ENCODE data around the gene CTIF.

CTIF gene

DNA sequence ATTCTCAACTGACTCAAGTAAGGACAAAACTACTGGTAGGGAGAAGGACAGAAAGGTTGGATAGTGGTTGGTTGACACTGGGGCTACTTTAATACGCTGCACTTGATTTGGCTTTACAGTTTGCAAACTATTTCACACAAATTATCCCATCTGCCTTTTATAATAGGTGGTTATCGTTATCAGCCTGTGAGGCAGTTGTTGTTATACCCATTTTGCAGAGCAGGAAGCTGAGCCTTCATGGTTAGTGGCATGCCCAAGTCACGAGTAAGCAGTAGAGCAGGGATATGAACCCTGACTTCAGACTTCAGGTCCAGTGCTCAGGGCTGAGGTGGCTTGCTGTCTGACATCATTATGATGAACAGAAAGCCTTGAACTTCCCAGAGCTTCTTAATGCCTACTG is 5.3 kb downstream of the CTIF start:
- Histone ChIP-seq H4K20me1 (ENCODE audit: low read depth, low read length) (no peaks in the 10 kb centered on the region), H3K36me3 (ENCODE audit: low read length) (no peaks in the 10 kb centered on the region), H2AFZ (ENCODE audit: low read depth, low read length, severe bottlenecking) (no peak overlapping the region), H3K27me3 (ENCODE audit: low read length) (no peaks in the 10 kb centered on the region), H3K27ac (ENCODE audit: low read depth, low read length) (no peak overlapping the region), H3K4me3 (ENCODE audit: insufficient read depth, low read length, poor library complexity, severe bottlenecking) (no peak overlapping the region), H3F3A (ENCODE audit: insufficient read depth) (no peaks in the 10 kb centered on the region), H3K4me2 (ENCODE audit: low read depth, low read length, poor library complexity, severe bottlenecking) (no peak overlapping the region), H3K9me3 (ENCODE audit: insufficient read depth, low read length) (no peaks in the 10 kb centered on the region), H3K79me2 (ENCODE audit: insufficient read depth, low read length) (no peaks in the 10 kb centered on the region), H3K9me2 (replicated peaks; ENCODE audit: insufficient read depth, low read length) (no peaks in the 10 kb centered on the region), H3K9ac (ENCODE audit: low read length) (no peak overlapping the region)
- TF ChIP-seq CTCF (IDR thresholded peaks at IDR 0.05; ENCODE audit: insufficient read depth, low read length, poor library complexity, severe bottlenecking): no peak
- no peak for TF ChIP-seq EZH2phosphoT487 (conservative IDR thresholded peaks at IDR 0.05; ENCODE audit: low read length)

GRCh38 chr18:48544661-48545415 is 6.0 kb downstream of the CTIF start:
- no peak overlapping the region for H3K9ac ChIP-seq (ENCODE audit: low read length)
- no peaks in the 10 kb centered on the region for H3F3A ChIP-seq (ENCODE audit: insufficient read depth)
- no peak overlapping the region for H2AFZ ChIP-seq (ENCODE audit: low read depth, low read length, severe bottlenecking)
- TF ChIP-seq CTCF (IDR thresholded peaks at IDR 0.05; ENCODE audit: insufficient read depth, low read length, poor library complexity, severe bottlenecking) (no peak), EZH2phosphoT487 (conservative IDR thresholded peaks at IDR 0.05; ENCODE audit: low read length) (no peak)
- H3K4me2 ChIP-seq (ENCODE audit: low read depth, low read length, poor library complexity, severe bottlenecking): no peak overlapping the region
- no peaks in the 10 kb centered on the region for H3K27me3 ChIP-seq (ENCODE audit: low read length)
- no peaks in the 10 kb centered on the region for H3K79me2 ChIP-seq (ENCODE audit: insufficient read depth, low read length)
- no peak overlapping the region for H3K4me3 ChIP-seq (ENCODE audit: insufficient read depth, low read length, poor library complexity, severe bottlenecking)
- no peaks in the 10 kb centered on the region for H3K9me2 ChIP-seq (replicated peaks; ENCODE audit: insufficient read depth, low read length)
- no peak overlapping the region for H3K27ac ChIP-seq (ENCODE audit: low read depth, low read length)
- H3K9me3 ChIP-seq (ENCODE audit: insufficient read depth, low read length): no peaks in the 10 kb centered on the region
- no peaks in the 10 kb centered on the region for H4K20me1 ChIP-seq (ENCODE audit: low read depth, low read length)
- no peaks in the 10 kb centered on the region for H3K36me3 ChIP-seq (ENCODE audit: low read length)

DNA sequence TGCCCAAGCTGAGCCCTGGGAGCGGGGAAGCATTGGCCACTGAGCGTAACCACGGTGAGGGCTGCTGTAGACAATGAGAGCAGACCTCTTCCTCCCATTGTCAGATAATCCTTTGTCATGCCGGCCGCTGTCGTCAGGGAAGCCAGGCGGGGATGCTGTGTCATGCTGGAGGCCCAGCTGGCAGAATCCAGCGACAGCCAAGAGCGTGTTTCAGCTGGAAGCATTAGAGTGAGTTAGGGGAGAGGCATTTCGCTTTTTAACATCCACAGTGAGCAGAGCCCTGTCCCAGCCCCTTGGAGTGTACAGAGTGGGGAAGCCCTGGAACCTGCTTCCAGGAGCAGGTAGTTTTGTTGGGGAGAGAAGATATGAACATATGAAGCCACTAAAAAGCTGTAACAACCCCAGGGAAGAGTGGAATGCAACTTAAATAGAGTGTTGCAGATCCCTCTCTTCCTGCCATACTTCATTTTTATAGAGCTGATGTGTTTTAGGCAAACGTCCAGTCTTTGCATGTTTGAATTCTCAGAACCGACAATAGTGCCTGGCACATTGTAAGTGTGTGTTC is 7.0 kb downstream of the CTIF start:
- Histone ChIP-seq H3K79me2 (ENCODE audit: insufficient read depth, low read length) (no peaks in the 10 kb centered on the region), H3K9ac (ENCODE audit: low read length) (no peak overlapping the region), H3K27me3 (ENCODE audit: low read length) (no peaks in the 10 kb centered on the region), H3K9me2 (replicated peaks; ENCODE audit: insufficient read depth, low read length) (no peaks in the 10 kb centered on the region), H3K36me3 (ENCODE audit: low read length) (no peaks in the 10 kb centered on the region), H3K27ac (ENCODE audit: low read depth, low read length) (no peak overlapping the region), H3K4me3 (ENCODE audit: insufficient read depth, low read length, poor library complexity, severe bottlenecking) (no peak overlapping the region), H2AFZ (ENCODE audit: low read depth, low read length, severe bottlenecking) (no peak overlapping the region), H3K4me2 (ENCODE audit: low read depth, low read length, poor library complexity, severe bottlenecking) (no peak overlapping the region), H4K20me1 (ENCODE audit: low read depth, low read length) (no peaks in the 10 kb centered on the region), H3F3A (ENCODE audit: insufficient read depth) (no peaks in the 10 kb centered on the region), H3K9me3 (ENCODE audit: insufficient read depth, low read length) (no peaks in the 10 kb centered on the region)
- TF ChIP-seq EZH2phosphoT487 (conservative IDR thresholded peaks at IDR 0.05; ENCODE audit: low read length) (no peak), CTCF (IDR thresholded peaks at IDR 0.05; ENCODE audit: insufficient read depth, low read length, poor library complexity, severe bottlenecking) (no peak)
